ENCODE measurements around the gene TBX20.
"Not testable (repeated sequence)": the region's sequence is repeated elsewhere in the genome, so short reads cannot be mapped to it uniquely, and the experiment has no call there.

TBX20 gene

GRCh38 chr7:35172131-35172530 lies 81.8 kb downstream of the TBX20 start:
- H3K9me3 ChIP-seq (ENCODE audit: low read depth, low read length); H3K36me3 ChIP-seq (ENCODE audit: insufficient read depth, low read length); DNase-seq (ENCODE audit: low read depth, low spot score): not testable (repeated sequence)

GRCh38 chr7:35167658-35168057 lies 86.2 kb downstream of the TBX20 start:
- not testable (repeated sequence) for DNase-seq (ENCODE audit: low read depth, low spot score); H3K36me3 ChIP-seq (ENCODE audit: insufficient read depth, low read length); H3K4me3 ChIP-seq; H3K9me3 ChIP-seq (ENCODE audit: low read depth, low read length); H3K9ac ChIP-seq (ENCODE audit: insufficient read length); H3K27ac ChIP-seq

More at GRCh38 chr7:35172131-35172530, 81.8 kb downstream of the TBX20 start:
- not testable (repeated sequence) for H3K9ac ChIP-seq (ENCODE audit: insufficient read length); H3K4me3 ChIP-seq; H3K27ac ChIP-seq

- not testable (repeated sequence) for H3K9ac ChIP-seq (ENCODE audit: insufficient read length); H3K9me3 ChIP-seq (ENCODE audit: low read depth, low read length); DNase-seq (ENCODE audit: low read depth, low spot score); H3K36me3 ChIP-seq (ENCODE audit: insufficient read depth, low read length); H3K27ac ChIP-seq; H3K4me3 ChIP-seq
Measured at GRCh38 chr7:35167158-35167557, 86.7 kb downstream of the TBX20 start.

GRCh38 chr7:35161059-35161740 lies 92.7 kb downstream of the TBX20 start:
- DNase-seq (ENCODE audit: low read depth, low spot score); H3K9ac ChIP-seq (ENCODE audit: insufficient read length); H3K4me3 ChIP-seq; H3K36me3 ChIP-seq (ENCODE audit: insufficient read depth, low read length); H3K27ac ChIP-seq; H3K9me3 ChIP-seq (ENCODE audit: low read depth, low read length): not testable (repeated sequence)
